Occipital lobe (tissue), 2 donors: ENCODE results near the gene RING1. TPM values are rescaled to one million over a fixed set of nuclear protein-coding genes. Genes with fewer than 3 reads are reported as not detected.

ENCODE experiments used
- DNase-seq: peaks from one replicate; lab custom pipeline; 2025; lab: John Stamatoyannopoulos, UW
- total RNA-seq: library from RNA; depleted of rRNA; stranded (reverse); fragments of >200 nt; gene quantifications from one replicate; pipeline ENCODE4 v1.2.3, GENCODE V29; 2014

The RING1 gene
- total RNA-seq, 1 donor from 2014 or later, result 20.6 TPM

DNA sequence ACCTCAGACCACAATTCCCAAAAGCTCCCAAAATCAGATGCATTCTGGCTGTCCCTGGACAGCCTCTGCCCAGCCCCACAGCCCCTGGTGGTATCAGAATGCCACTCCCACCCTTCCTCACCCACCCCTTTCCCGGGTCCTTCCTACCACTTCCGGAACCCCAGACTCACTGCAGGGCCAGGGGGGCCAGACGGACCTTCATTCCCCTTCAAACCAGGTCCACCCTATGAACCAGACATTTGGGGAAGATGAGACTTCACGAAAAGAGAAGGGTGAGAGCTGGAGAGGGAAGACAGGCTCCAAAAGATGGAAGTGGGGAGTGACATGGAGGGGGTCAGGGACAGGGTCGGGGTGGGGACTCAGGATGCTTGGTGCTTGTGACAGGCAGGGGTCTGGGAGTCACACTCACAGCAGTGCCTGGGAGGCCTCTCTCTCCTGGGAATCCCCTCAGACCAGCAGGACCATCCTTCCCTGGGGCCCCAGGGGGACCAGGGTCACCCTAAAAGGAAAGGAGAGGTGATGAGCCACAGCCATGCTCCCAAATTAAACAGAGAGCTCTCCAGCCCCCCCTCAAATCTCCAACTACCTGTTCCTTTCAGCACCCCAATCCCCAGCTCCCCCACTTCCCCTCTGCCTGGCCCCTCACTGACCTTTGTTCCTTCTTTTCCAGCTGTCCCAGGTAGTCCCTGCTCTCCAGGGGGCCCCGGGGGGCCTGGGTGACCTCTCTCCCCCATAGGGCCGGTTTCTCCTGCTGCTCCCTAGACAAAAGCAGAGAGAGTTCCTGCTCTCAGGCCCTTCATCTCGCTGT, 36.2 kb upstream of the RING1 start:
- no peak for DNase-seq

DNA sequence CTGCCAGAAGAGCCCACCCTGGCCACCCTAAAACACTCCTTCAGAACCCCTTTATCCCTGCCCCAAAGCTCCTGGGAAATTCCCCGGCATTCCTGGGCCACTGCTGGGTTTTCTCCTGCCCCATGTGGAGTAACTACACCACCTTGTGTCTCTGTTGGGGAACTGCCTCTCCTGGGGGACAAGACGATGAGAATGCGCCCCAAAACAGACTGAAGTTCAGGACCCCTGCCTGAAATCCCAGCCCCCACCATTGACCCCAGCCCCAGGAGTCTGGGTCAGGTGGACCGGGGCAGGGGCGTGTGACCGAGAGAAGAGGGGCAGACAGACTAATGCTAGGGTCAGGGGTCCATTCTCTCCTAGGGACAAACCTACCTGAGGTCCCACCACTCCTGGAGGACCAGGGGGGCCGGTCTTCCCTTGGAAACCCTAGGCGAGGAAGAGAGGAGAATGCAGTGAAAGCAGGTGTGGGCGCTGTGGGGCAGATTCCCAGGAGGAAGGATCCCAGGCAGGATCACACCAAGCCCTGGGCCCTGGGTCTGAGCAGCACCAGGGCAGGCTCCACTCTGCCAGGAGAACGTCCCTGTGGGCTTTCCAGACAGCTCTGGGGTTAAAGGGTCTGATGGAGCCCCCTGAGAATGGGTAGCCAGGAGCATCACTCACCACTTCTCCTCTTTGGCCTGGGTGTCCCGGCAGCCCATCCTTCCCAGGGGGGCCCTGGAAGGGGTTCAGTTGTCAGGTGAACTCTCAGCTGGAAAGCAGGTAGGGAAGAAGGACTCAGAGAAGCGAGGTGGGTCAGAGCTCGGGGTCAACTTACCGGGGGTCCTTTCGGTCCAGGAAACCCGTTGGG, 35.4 kb upstream of the RING1 start:
- no peak for DNase-seq

DNA sequence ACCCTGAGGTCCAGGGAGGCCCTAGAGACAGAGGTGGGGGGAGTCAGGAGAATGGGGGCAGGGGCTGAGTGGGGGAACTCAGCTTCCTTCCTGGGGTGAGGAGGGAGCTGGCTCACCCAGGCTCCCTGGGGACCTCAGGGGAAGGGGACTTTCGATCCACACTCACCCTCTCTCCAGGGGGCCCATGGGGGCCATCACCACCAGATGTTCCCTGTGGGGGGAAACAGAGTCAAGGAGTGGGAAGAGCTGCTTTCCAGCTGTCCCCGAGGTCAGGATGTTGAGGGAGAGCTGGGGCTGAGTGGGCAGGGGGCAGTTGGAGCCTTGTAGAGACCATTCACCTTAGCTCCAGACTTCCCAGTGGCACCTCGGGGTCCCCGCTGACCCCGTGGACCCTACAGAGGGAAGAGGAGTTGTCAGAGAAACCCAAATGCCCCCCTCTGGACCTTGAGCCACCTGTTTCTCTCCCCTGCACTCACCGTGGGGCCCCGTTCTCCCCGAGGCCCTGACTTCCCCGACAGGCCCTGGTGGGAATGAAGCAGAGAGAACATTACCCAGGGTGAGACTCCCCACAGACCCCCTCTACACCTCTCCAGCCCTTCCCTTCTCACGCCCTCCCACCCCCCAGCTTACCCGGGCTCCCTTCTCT, 34.6 kb upstream of the RING1 start:
- no peak for DNase-seq

DNA sequence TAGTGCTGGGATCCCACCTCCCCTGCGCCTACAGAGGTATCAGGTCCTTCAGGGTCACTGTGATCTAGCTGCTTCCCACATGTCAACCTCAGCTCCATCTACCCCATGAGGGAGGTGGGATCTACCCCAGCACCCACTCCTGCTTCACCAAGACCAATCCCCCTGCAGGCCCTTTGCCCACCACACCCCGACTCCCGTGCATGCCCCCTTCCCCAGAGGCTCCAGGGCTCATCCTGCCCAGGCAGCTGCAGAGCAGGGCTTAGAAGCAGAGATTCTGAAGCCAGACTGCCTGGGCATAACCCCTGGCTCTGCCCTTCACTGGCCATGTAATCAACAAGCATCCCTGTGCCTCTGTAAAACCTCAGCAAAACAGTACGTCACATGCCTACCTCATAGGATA, 33.5 kb upstream of the RING1 start:
- no peak for DNase-seq

DNA sequence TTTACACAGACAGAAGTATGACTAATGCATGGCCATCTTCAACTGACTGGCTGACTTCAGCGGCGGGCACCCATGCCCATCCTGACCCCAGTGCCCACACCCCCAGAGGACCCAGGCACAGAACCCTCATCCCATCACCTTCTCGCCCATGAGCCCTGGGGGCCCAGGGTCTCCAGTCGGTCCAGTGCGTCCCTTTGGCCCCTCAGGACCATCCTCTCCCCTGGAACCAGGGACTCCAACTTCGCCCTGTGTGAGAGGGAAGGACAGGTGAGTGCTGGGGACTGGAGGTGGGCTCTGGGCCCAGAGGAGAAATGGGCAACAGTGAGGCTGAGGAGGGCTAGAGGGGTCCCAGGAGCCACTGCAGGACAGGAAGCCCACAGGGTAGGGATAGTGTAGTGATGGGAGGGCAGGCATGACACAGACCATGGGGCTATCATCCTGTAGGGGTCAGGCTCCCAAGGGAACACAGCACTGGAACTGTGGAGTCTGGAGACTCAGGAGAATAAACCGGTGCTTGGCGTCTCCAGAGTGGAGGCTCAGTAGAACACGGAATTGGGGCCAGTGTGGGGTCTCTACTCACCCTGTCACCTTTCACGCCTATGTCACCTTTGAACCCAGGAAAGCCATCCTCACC, 32.7 kb upstream of the RING1 start:
- no peak for DNase-seq

DNA sequence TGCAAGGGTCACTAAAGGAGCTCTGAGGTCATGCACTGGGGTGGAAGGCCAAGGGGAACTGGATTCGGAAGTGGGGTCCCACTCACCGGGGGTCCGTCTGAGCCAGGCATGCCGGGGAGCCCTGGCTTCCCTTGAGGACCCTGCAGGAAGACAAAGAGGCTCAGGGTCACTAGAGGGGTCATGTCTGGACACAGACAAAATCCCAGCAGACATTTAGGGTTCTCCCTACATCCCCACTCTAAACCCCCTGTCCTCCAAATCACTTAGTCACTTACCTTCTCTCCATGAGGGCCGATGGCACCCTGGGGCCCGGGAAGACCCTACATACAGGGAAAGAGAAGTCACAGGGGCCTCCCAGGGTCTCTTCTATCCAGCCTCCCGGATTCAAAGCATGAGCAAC, 31.4 kb upstream of the RING1 start:
- no peak for DNase-seq

DNA sequence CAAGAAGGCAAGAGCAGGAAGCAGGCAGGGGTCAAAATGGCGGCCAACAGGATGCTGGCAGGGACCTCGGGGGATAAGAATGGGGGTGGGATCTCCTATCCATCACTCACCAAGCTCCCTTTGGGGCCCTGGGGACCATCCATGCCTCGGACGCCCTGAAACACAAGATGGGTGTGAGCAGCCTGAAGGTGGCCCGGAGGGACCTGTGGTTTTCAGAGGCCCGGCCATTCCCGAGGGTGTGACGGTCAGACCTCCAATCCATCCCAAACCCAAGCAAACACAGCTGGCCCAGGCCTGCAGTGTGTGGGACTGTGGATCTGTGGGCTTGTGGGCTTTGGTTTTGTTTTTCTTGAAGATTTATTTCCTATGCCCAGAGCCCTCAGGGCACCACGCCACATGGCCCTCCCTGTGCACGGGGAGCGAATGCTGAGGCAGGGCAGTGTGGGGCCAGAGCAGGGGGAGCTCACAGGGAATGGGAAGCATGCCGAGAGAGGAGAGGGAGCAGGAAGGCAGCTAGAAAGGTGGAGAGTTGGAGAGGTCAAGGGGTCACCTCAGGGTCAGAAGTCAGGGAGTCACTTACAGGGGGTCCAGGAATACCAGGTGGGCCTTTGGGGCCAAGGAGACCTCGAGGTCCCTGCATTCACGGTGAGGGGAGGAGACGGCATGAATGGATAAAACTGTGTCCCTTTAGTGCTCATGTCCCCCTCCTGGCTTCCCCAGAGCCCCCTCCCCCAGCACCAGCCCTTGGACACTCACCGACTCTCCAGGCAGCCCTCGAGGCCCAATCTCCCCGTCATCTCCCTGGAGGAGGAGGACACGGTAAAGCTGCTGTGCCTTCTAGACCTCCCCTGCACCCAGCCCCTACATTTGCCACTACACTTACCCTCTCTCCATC, 30.5 kb upstream of the RING1 start:
- DNase-seq, result no peak

DNA sequence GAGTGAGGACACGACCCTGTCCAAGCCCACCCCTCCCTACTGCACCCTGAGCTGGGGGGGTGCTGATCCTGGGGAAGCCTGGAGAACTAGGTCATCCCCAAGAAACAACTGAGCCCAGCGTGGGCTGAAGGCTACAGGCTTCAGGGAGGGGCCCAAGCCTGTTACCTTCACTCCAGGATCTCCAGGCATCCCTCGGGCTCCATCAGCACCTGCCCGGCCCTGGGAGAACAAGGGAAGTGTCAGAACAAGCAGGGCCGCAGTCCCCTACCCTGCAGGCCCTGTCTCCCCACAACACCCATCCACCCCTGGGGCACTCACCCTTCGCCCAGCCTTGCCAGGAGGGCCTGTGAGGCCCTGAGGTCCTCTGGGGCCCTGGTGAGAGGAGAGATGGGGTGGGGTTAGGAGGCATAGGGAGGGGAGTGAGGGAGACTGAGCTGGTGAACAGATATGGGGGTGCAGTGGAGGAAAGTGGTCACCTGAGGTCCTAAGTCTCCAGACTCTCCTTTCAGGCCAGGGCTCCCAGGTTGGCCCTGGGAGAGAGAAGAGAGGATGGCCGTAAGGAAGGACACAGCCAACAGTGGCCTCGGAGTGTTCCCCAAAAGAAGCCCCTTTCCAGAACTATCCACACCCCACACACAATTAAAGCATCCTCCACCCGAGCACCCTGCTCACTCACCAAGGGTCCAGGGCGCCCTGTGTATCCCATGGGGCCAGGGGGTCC, 29.4 kb upstream of the RING1 start:
- no peak for DNase-seq

DNA sequence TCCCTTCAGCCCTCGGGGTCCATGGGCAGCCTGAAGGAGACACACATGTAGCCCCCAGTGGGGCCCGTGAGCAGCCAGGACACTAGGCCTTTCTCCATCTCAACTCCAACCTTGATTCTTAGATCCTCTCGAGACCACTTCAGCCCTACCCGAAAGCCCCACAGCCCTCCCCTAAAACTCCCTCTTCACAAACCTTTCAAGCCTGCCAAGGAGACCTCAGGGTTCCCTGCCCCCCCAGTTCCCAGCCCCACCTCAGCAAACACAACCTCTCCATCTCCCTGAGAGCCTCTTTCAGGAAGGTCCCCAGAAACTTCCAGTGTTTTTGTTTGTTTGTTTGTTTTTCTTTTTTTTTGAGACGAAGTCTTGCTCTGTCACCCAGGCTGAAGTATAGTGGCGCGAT, 27.2 kb upstream of the RING1 start:
- no peak for DNase-seq

DNA sequence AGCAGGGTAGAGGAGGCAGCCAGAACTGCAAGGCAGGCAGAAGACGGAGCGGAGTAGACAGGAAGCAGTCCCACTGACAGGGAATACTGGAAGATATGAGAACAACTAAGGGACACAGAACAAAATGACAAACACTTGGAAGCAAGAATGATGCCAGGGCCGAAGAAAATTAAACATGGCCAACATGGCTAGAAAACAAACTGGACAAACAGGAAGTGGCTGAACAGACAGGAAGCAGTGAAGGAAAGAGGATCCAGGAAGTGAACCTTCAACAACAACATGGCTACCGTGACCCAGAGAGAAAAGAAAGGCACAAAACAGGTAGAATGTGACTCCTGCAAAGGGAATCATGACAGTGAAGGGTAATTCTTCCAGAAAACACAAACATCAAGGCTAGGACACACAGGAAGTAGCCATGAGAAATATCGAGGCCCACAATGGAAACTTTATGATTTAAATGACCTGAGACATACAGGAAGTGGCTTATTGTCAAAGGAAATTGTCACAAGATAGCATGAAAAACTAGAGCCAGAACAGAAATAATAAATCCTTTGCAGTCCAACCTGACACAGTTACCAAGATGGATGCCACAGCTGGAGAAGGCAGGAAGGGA, 25.1 kb upstream of the RING1 start:
- DNase-seq, result no peak

DNA sequence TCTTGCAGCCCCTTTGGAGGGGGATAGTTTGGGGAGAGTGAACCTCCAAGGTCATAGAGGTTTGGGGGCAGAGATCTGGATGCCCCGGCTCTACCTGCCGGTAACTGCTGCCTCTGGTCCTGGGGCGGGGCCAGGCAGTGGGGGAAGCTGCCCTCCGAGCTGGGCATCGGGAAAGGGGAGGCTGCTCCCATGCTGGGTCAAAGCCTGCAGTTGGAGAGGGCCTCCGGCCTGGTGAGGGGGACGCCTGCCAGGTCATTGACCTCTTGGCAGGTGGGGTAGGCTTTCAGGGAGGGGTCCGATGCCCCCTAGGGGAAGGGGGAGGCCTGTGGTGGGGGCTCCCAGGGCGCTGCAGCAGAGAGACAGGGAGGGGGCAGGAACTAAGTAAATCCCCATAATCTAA, 23.1 kb upstream of the RING1 start:
- no peak for DNase-seq

DNA sequence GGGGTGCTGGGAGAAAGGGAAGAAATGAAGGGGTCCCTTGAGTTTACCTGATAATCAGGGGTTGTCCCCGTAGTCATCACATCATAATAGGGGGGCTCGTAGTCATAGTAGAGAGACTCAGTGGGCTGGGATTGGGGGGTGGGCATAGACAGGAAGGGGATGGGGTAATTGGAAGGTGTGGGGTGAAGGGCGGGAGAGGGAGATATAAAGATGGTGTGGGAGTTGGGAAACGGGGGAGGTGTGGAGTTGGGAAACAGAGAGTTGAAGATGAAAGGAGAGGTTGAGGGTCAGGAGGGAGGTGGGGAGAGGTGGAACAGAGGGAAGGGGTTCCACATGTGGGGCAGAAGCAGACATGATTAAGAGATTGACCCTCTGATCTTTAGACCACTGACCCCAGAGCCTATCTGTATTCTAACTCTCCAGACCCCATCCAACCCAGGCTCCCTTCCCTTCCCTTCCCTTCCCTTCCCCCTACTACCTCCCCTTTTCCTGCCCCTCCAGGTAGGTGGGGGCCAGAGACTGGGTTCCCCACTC, 22.6 kb upstream of the RING1 start:
- no peak for DNase-seq

DNA sequence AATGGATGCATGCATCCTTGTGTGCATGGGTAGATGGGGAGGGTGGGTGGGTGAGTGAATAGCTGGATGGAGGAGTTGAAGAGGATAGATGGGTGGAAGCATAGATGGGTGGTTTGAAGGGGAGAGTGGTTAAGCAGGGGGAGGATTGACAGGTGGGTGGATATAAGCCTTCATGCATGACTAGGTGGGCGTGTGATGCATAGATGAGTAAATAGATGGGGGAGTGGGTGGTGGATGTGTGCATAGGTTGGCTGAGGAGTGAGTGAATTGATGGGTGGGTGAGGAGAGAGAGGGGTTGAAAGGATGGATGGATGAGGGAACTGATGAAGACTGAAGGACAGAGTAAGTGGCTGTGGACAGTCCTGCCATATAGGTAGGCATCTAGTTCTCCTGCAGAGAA, 20.5 kb upstream of the RING1 start:
- DNase-seq, result no peak

DNA sequence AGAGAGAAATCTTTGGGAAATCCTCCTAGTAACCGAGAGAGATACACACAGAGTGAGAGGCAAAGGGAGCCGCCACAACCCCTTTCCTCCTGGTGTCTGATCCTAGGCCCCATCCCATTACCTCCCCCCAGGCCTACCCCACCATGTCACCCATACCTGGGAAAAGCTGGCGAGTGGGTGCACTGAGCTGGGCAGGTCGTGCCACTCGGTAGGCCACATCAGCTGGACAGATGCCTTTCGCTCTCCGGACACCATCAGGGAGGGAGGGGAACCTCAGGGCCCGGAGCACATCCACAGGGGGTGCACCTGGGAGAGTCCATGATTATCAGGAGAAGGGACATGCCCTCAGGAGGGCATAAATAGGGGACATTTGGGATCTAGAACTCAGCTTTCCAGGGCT, 19.1 kb upstream of the RING1 start:
- no peak for DNase-seq

DNA sequence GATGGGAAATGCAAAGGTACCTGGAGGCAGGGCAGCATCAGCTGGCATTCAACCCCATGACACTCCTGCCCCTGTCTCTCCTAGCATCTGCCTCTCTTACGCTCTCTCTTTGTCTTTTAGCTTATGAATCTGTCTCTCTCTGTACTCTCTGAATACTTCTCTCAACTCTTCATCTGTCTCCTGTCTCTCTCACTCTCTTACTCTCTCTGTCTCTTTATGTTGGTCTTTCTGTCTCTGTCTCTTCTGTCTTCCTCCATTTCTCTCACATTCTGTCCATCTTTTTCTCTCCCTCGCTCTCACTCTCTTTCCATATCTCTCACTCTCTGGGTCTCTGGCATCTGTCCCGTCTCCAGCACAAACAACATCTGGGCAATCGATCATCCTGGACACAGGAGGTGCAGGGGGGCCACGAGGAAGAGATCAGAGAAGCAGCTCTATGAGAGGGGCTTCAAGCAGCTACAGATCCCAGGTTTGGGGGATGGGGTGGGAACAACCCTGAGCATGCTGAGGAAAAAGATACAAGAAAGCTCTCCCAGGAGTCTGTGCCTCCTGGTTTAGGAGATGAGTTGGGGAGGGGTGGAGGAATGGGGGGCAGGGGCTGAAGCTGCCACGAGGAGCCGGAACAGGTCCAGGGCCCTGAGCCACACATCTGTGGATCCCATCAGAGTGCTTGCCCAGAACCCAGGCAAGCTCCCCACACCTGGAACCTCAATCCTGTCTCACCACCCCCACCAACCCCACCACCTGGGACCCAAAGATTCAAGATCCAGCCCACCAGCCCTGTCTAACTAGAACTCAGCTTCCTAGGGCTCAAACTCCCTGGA, 18.5 kb upstream of the RING1 start:
- no peak for DNase-seq

DNA sequence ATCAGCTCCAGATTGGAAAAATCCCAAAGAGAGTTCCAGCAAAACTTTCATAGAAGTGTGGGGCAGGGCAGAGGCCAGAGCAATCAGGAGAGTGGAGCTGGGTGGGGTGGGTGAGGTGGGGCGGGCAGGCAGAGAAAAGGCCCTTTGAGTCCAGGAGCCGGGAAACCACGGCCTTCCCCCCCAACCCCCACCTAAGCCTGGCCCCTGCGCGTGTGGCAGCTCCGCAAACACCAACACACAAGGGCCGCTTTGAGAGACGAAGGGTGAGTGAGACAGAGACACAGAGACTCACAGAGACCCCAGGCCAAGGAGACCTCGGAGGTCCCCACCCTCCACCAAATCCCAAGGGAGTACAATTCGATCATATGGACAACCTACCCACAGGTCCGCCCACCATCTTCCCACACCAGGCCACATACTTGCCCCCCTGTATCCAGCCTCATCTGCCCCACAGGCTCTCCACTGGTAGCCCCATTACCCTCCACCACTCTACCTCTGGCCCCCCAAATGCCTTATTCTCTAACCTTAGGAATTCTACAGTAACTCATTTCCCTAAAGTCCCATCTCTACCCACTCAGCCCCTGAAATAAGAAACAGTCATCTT, 17.7 kb upstream of the RING1 start:
- no peak for DNase-seq

DNA sequence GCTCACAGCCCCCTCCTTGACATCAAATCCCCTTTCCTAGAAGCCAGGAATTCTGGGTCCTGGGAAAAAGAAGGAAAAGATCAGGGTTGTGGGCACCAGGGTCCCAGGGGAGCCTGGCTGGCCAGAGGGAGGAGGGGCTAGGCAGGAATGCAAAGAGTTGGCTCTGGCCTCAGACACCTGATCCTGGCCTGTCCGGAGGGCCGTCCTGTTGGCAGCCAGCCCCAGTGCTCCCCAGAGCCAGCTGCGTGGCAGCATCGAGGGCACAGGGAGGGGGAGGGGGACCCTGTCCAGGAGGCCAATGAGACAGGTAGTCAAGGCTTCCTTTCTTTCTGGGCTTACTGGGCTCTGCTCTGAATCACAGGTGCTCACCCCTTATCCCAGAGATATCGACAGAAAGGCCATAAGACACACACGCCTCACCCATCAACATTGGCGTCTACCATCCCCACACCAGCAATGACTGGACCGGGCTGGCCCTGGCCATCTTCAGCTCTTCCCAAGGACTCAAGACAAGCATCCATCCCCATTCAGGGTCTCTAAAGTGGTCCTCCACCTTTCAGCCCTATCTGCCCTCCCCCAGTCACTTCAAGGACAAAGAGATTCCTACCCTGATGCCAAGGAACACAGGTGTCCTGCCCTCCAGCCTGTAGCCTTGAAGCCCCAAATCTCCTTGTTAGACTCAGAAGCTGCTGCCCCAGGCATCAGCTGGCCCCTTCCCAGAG, 16.8 kb upstream of the RING1 start:
- no peak for DNase-seq
